GM12874 (cell line): ENCODE results near the gene TOMM20.

ENCODE experiments used
- TF ChIP-seq, protein P1 (sequence below): IDR thresholded peaks from 2 replicates; pipeline ENCODE4 v1.5.1; 2011; ENCODE audit warnings: low read depth, mild to moderate bottlenecking, control low read depth, low read length, moderate library complexity; ENCODE audit not compliant: insufficient read depth

The TOMM20 gene

DNA sequence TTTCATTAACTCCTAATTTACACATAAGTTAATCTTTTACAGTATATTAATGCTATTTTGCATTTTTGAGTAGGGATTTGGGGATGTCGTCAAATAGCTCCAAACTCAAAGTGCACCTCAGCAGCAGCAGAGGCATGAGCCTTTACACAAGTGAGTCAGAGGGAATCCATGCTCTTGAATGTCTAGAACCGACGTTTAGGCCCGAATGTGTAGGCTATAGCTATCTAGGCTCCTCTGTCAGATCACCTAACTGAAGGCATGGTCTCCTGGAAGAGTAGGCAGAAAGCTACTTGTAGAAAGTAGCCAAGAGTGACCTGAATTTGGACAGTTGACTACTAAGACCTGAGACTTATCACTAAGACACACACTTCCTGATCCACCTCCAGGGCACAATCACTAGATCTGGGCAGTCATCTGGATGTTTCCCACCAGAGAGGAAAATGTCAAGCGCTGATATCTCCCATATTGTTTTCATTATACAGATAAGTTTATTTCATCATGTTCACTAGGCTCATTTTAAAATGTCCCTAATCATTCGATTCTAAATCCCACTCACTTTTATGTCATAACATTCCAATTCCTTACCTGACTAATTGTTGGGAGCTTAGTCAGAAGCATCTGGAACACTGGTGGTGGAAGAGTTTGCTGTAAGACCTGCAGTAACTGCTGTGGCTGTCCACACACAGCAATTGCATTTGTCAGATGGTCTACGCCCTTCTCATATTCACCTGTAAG lies 15.3 kb downstream of the TOMM20 start:
- TF ChIP-seq, protein P1, sequence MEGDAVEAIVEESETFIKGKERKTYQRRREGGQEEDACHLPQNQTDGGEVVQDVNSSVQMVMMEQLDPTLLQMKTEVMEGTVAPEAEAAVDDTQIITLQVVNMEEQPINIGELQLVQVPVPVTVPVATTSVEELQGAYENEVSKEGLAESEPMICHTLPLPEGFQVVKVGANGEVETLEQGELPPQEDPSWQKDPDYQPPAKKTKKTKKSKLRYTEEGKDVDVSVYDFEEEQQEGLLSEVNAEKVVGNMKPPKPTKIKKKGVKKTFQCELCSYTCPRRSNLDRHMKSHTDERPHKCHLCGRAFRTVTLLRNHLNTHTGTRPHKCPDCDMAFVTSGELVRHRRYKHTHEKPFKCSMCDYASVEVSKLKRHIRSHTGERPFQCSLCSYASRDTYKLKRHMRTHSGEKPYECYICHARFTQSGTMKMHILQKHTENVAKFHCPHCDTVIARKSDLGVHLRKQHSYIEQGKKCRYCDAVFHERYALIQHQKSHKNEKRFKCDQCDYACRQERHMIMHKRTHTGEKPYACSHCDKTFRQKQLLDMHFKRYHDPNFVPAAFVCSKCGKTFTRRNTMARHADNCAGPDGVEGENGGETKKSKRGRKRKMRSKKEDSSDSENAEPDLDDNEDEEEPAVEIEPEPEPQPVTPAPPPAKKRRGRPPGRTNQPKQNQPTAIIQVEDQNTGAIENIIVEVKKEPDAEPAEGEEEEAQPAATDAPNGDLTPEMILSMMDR, result no peak

DNA sequence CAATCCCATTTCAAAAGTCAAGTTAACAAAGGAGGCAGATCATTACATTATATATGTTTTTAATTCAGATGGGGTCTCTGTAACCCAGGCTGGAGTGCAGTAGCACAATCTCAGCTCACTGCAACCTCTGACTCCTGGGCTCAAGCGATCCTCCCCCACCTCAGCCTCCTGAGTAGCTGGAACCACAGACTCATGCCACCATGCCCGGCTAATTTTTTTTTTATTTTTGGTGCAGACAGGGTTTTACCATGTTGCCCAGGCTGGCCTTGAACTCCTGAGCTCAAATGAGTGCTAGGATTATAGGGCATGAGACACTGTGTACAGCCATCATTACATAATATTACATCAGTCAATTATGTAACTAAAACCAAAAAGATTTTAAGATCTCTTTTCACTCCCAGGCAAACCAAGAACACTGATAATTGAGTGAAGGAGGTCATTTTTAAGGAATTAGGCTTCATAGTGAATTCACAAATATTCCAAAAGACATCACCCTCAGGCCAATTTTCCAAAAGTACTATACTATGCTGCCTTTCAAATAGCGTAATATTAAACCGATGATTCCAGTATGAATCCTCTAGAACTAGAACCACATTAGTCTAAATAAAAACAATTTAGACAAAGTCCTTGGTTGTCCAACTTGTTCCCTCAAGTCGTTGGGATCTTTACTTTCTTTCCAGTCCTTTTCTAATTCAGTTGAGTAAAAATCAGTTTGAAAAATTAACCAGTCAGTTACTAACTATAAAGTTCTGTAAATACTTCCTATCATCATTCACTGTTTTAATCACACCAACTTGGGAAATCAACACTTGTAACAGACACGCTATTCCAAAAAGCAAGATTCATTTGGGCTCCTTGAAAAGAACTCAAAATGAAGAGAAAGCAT lies 16.1 kb downstream of the TOMM20 start:
- TF ChIP-seq, protein P1, result no peak

DNA sequence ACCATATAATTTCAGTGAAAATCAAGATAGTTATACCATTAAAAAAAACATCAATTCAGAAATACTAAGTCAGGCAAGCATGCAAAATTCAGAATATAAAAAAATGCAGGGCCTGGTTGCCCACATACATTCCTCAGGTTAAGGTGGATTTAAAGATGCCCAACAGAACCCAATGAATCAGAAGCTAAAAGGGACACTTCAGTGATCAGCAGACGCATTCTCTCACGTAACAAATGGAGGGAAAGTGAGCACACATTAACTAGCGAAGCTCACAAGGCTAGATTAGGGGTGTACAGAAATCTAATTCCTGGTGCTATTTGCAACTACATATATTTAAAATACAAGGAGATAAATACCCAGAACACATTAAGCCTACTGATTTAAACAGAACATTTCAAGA lies 17.5 kb downstream of the TOMM20 start:
- TF ChIP-seq, protein P1, result no peak

DNA sequence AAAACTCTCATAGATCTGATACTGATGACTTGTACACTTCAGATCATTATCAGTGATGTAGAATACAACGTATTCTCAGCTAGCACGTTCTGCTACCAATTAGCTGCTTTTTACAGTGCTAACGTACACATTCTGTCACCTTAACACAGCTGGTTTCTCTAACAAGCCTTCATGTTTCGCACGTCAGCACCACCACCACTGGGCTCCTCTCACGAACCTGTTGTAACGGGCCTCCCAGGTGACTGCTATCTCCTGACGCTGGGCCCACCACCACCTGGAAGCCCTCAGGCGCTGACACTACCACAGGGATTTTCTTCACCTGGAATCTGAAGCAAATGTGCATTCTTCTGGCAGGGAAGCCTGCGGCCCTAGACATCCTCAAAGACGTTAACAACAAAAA lies 19.8 kb downstream of the TOMM20 start:
- TF ChIP-seq, protein P1, result no peak

DNA sequence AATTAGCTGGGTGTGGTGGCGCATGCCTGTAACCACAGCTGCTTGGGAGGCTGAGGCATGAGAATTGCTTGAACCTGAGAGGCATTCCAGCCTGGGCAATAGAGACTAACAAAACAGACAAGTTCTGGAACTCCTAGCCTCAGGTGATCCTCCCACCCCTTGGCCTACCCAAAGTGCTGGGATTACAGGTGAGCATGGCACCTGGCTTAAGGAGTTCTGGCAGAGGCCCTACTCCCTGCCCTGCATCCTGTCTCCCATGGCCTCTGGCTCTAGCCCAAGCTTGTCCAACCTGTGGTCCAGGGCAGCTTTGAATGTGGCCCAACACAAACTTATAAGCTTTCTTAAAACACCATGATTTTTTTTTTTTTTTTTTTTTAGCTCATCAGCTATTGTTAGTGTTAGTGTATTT lies 20.4 kb downstream of the TOMM20 start:
- TF ChIP-seq, protein P1, result no peak

DNA sequence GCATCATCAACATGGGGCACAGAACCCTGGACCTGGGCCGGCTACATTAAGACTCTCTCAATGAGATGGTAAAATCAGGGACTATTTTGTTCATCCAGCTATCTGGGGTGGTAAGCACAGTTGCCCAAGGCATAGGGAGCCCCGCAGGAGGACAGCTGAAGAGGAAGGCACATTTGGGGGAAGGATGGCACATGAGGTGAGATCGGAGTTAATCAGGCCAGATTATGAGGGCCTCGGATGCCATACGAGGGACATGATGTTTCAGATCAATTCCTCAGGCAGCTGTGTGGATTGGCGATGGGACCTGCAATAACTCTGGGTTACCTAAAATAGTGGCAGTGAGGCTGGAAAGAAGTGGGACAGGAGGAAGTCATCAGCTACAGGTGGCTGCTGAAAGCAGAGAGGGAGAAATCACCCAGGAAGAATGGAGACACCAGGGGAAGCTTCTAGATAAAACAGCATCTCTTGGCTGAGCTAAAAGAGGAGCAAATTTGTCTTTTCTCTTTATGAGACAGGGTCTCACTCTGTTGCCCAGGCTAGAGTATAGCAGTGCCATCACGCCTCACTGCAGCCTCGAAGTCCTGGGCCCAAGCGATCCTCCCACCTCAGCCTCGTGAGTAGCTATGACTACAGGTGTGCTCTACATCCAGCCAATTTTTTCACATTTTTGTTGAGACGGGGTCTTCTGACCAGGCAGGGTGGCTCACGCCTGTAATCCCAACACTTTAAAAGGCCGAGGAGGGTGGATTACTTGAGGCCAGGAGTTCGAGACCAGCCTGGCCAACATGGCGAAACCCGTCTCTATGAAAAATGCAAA lies 21.1 kb downstream of the TOMM20 start:
- TF ChIP-seq, protein P1, result no peak

DNA sequence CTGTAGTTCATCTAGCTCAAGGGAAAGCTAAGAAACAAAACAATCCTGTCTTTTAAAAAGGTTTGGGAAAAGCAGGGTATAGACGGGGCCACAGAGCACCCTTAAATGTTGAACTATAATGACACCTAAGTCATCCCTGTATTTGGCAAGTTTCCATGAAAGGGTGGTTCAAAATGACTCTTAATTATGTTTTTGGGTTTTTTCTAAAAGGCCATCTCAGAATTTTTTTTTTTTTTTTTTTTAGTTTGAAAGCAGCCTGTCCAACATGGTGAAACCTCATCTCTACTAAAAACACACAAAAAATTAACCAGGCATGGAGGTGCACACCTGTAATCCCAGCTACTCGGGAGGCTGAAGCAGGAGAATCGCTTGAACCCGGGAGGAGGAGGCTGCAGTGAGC lies 22.2 kb downstream of the TOMM20 start:
- TF ChIP-seq, protein P1, result no peak
